Vagina (tissue), 2 donors: ENCODE results near the gene ANKS1B.

Source experiments
- POLR2A ChIP-seq, 2 donors: fragments of 450-650 bp; IDR thresholded peaks; one replicate each; pipeline ENCODE4 v1.6.1; 2017; ENCODE audit warnings: antibody characterized with exemption in 2 of 2, mild to moderate bottlenecking in 2 of 2, moderate library complexity in 2 of 2
- POLR2AphosphoS5 ChIP-seq, 2 donors: sonication (generic); formaldehyde crosslinking; IDR thresholded peaks; one replicate each; pipeline ENCODE4 v1.9.0; 2017; ENCODE audit warnings: antibody characterized with exemption in 2 of 2, mild to moderate bottlenecking in 2 of 2, low read depth in 1 of 2; ENCODE audit not compliant: insufficient read depth in 1 of 2
- TF ChIP-seq, protein P1 (sequence below), 3 experiments: fragments of 450-650 bp in 2 of 3; fragments of 200-600 bp in 1 of 3; sonication (generic) in 1 of 3; IDR thresholded peaks; one replicate each; pipeline ENCODE4 v1.5.1; 2017 to 2019; ENCODE audit warnings: antibody characterized with exemption in 3 of 3, mild to moderate bottlenecking in 2 of 3, moderate library complexity in 2 of 3

DNA sequence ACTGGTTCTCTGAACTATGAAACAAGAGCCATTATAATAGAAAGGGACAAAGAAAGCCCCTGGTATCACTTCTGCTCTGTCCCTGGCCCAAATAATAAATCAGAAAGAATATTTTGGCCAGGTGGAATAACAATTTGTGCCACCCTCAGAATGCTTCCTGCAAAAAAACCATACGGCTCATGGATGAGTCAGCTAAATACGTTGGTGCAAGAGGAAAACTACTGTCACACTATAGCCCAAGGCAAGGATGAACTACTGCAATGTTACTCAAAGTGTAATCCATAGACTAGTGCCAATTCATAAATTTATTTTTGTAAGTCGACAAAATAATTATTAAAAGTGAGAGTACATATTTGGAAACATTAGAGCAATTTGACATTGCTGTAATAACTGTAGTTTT, 68.2 kb downstream of the ANKS1B start:
- TF ChIP-seq, protein P1, sequence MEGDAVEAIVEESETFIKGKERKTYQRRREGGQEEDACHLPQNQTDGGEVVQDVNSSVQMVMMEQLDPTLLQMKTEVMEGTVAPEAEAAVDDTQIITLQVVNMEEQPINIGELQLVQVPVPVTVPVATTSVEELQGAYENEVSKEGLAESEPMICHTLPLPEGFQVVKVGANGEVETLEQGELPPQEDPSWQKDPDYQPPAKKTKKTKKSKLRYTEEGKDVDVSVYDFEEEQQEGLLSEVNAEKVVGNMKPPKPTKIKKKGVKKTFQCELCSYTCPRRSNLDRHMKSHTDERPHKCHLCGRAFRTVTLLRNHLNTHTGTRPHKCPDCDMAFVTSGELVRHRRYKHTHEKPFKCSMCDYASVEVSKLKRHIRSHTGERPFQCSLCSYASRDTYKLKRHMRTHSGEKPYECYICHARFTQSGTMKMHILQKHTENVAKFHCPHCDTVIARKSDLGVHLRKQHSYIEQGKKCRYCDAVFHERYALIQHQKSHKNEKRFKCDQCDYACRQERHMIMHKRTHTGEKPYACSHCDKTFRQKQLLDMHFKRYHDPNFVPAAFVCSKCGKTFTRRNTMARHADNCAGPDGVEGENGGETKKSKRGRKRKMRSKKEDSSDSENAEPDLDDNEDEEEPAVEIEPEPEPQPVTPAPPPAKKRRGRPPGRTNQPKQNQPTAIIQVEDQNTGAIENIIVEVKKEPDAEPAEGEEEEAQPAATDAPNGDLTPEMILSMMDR (IDR thresholded peaks at IDR 0.05): no peak
- no peak for TF ChIP-seq POLR2A (IDR thresholded peaks at IDR 0.05)
- TF ChIP-seq POLR2AphosphoS5 (IDR thresholded peaks at IDR 0.05; ENCODE audit: insufficient read depth in 1 of 2, low read depth in 1 of 2): no peak
